AG09309 (cell line): ENCODE results near the gene NMRK1.

Experiments
- DNase-seq: peaks from one replicate; pipeline ENCODE4 v3.0.0-alpha.2; 2010; ENCODE audit warnings: low read depth
- H3K4me3 ChIP-seq: 2 replicates; pipeline ENCODE4 v1.5.1; 2011; ENCODE audit warnings: mild to moderate bottlenecking, low read depth, low read length, moderate library complexity; ENCODE audit not compliant: control insufficient read depth
- CTCF ChIP-seq: IDR thresholded peaks from 2 replicates; pipeline ENCODE4 v1.5.1; 2011; ENCODE audit warnings: mild to moderate bottlenecking, low read depth, low read length, inconsistent platforms; ENCODE audit not compliant: insufficient read depth, control insufficient read depth; ENCODE audit errors: missing control alignments

The NMRK1 gene

GRCh38 chr9:75069171-75069570, 18.8 kb downstream of the NMRK1 start:
- no peak overlapping the region for H3K4me3 ChIP-seq
- no peak for DNase-seq
- no peak for TF ChIP-seq CTCF

- DNase-seq = no peak
- no peak overlapping the region for H3K4me3 ChIP-seq
- TF ChIP-seq CTCF = no peak
Measured at GRCh38 chr9:75067894-75068293, 20.1 kb downstream of the NMRK1 start.

- no peak for TF ChIP-seq CTCF
- H3K4me3 ChIP-seq = no peak overlapping the region
- no peak for DNase-seq
Measured at GRCh38 chr9:75065510-75065909, 22.4 kb downstream of the NMRK1 start.

- no peak for TF ChIP-seq CTCF
- H3K4me3 ChIP-seq = no peak overlapping the region
- peak; percentile 37 for DNase-seq
Measured at GRCh38 chr9:75064307-75065025, 23.5 kb downstream of the NMRK1 start.

GRCh38 chr9:75063556-75064305, 24.2 kb downstream of the NMRK1 start:
- H3K4me3 ChIP-seq = no peak overlapping the region
- TF ChIP-seq CTCF = no peak
- no peak for DNase-seq

- TF ChIP-seq CTCF = no peak
- no peak for DNase-seq
- H3K4me3 ChIP-seq = no peak overlapping the region
Measured at GRCh38 chr9:75061169-75061568, 26.8 kb downstream of the NMRK1 start.
